ENCODE measurements around the gene KLK13.
A peak's percentile ranks its signal among the peaks of the same experiment; 100 is the strongest.

Gene KLK13

DNA sequence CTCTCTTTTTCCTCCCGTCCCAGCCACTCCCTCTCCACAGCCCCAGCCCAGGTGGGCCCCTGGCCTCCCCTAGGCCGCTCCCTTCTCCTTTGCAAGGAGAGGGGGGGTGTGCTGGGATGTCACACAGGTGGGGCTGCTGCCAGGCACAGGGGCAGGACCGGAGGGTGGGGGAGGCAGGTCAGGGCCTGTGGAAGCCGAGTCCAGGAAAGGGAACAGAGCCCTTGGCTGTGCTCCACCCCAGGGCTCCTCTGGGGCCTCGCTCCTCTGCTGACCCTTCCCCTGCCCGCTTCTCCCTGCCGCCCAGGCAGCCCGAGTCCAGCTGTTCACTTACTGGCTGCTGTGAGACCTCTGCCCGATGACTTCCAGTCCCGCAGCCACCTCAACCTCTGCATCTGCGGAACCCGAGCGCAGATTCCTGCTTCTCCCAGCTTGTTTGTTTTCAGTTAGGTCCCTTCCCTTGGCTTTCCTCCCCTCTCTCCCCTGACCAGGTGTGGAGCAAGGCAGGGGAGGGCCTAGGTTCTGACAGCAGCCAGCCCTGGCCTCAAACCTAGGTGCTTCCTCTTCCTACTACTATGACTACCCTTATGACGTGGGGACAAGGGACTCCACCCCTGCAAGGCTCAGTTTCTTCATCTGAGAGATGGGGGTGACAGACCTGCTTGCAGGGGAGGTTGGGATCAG, 37.6 kb downstream of the KLK13 start:
- Mint-ChIP-seq H3K36me3 (no peaks in the 10 kb centered on the region), H3K4me1 (no peaks in the 10 kb centered on the region), H3K27me3 (peaks cover 29% of the 10 kb centered on the region), H3K9me3 (peaks cover 5% of the 10 kb centered on the region), H3K4me3 (no peak overlapping the region), H3K27ac (no peak overlapping the region)
- ATAC-seq (ENCODE audit: low read depth) (no peak), DNase-seq (ENCODE audit: low spot score in 2 of 2) (no peak)

GRCh38 chr19:51026554-51026831, 38.4 kb downstream of the KLK13 start, which contains the start of gene KLK11:
TSS of gene KLK11 (minus strand) at chr19:51026616. CDS start at chr19:51025631, 985 bp downstream.
- ATAC-seq (ENCODE audit: low read depth) (no peak), DNase-seq (ENCODE audit: low spot score in 2 of 2) (no peak)
- Mint-ChIP-seq H3K36me3 (no peaks in the 10 kb centered on the region), H3K4me1 (no peaks in the 10 kb centered on the region), H3K4me3 (no peak within 1 kb of the TSS), H3K27ac (no peak within 1 kb of the TSS), H3K9me3 (peaks cover 5% of the 10 kb centered on the region), H3K27me3 (peaks cover 26% of the 10 kb centered on the region)

- Mint-ChIP-seq H3K9me3 (peaks cover 2% of the 10 kb centered on the region), H3K36me3 (no peaks in the 10 kb centered on the region), H3K27me3 (peaks cover 21% of the 10 kb centered on the region), H3K27ac (no peak overlapping the region), H3K4me3 (no peak overlapping the region), H3K4me1 (no peaks in the 10 kb centered on the region)
- DNase-seq (ENCODE audit: low spot score in 2 of 2) (no peak), ATAC-seq (ENCODE audit: low read depth) (no peak)
These were observed 38.9 kb downstream of the KLK13 start for GRCh38 chr19:51025809-51026553.

- Mint-ChIP-seq H3K4me3 (no peak overlapping the region), H3K27me3 (peaks cover 17% of the 10 kb centered on the region), H3K36me3 (no peaks in the 10 kb centered on the region), H3K4me1 (no peaks in the 10 kb centered on the region), H3K9me3 (no peaks in the 10 kb centered on the region), H3K27ac (no peak overlapping the region)
- ATAC-seq (ENCODE audit: low read depth) = no peak
- DNase-seq (ENCODE audit: low spot score in 2 of 2) = no peak
These were observed 39.5 kb downstream of the KLK13 start for GRCh38 chr19:51025401-51025800.

DNA sequence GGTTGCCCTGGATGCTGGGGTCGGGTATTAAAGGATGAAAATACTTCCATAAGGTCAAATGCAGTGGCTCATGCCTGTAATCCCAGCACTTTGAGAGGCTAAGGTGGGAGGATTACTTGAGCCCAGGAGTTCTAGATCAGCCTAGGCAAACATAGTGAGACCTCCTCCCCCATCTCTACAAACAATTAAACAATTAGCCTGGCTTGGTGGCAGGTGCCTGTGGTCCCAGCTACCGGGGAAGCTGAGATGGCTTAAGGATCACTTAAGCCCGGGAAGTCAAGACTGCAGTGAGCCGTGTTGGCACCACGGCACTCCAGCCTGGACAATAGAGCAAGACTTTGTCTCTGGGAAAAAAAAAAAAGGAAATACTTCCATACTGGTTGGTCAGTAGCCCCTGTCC, 40.0 kb downstream of the KLK13 start:
- no peak for DNase-seq (ENCODE audit: low spot score in 2 of 2)
- H3K27me3 Mint-ChIP-seq = peaks cover 19% of the 10 kb centered on the region

DNA sequence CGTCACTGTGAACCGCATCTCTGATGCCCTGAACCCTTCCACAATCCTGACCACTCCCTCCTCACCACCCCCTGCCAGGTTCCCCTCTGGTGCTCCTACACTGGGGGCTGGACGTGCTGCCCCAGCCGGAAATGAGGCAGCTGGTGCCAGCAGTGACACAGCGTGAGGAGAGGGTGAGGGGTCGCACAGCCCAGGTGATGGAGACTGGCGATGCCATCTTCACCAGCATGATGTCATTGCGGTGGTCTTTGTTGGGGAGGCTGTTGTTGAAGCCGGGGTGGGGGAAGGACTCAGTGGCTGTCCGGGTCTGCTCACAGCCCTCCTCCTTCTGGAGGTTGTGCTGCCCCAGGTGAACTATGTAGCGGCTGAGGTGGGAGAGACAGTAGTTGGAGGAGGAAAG, 40.9 kb downstream of the KLK13 start:
- no peak for ATAC-seq (ENCODE audit: low read depth)
- peaks cover 21% of the 10 kb centered on the region for H3K27me3 Mint-ChIP-seq
- peaks cover 2% of the 10 kb centered on the region for H3K36me3 Mint-ChIP-seq
- peaks cover 3% of the 10 kb centered on the region for H3K4me1 Mint-ChIP-seq
- H3K9me3 Mint-ChIP-seq = peaks cover 2% of the 10 kb centered on the region
- DNase-seq (ENCODE audit: low spot score in 2 of 2) = no peak
- no peak overlapping the region for H3K27ac Mint-ChIP-seq
- H3K4me3 Mint-ChIP-seq = no peak overlapping the region

More for the DNA sequence above, 40.0 kb downstream of the KLK13 start:
- Mint-ChIP-seq H3K4me3 (no peak overlapping the region), H3K9me3 (peaks cover under 1% of the 10 kb centered on the region), H3K4me1 (peaks cover 1% of the 10 kb centered on the region), H3K27ac (no peak overlapping the region), H3K36me3 (peaks cover under 1% of the 10 kb centered on the region)
- ATAC-seq (ENCODE audit: low read depth) = no peak

DNA sequence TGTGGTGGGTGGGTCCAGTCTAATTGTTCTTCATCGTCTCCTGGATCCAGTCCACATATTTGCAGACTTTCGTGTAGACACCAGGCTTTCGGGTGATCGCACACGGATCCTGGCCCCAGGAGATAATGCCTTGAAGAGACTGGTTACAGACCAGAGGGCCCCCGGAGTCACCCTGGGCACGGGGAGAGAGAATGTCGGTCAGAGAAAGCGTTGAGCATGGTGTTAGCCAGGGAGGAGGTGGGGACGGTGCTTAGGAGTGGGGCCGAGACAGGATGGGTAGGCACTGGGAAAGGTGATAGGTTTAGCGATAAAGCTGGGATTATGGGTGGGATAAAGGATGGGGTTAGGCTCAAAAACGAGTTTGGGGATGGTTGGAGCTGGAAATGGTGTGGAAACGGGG, 42.4 kb downstream of the KLK13 start:
- peaks cover 6% of the 10 kb centered on the region for H3K4me1 Mint-ChIP-seq
- H3K4me3 Mint-ChIP-seq = no peak overlapping the region
- no peak for DNase-seq (ENCODE audit: low spot score in 2 of 2)
- ATAC-seq (ENCODE audit: low read depth) = no peak
- peaks cover 5% of the 10 kb centered on the region for H3K36me3 Mint-ChIP-seq
- peaks cover 27% of the 10 kb centered on the region for H3K27me3 Mint-ChIP-seq
- H3K27ac Mint-ChIP-seq = no peak overlapping the region
- peaks cover 3% of the 10 kb centered on the region for H3K9me3 Mint-ChIP-seq

DNA sequence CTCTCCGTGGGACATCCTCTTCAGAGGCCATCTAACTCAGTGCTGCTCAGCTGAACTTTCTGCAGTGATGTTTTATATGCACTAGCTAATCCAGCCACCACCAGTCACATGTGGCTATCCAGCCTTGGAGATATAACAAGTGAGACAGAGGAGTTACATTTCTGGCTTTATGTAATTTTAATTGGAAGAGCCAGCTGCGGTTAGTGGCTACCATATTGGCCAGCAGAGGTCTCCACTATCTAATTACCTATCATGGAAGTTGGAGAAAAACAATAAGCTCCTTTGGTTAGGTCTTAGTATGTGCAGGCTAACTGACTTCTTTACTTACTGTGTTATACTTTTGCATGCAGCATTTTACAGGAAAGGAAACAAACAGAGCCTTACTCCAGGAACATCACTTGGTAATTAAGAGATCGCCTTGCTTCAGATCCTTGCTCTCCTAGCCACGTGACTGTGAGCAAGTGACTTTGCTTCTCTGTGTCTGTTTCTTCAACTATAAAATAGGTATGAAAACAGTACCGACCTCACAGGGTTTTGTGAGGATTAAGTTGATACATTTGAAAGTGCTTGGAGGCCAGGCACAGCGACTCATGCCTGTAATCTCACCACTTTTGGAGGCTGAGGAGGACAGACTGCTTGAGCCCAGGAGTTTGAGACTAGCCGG, 43.8 kb downstream of the KLK13 start:
- no peak for ATAC-seq (ENCODE audit: low read depth)
- no peak for DNase-seq (ENCODE audit: low spot score in 2 of 2)
- H3K36me3 Mint-ChIP-seq = peaks cover 7% of the 10 kb centered on the region
- H3K27me3 Mint-ChIP-seq = peaks cover 29% of the 10 kb centered on the region
- H3K4me1 Mint-ChIP-seq = peaks cover 13% of the 10 kb centered on the region
- no peak overlapping the region for H3K27ac Mint-ChIP-seq
- peaks cover 3% of the 10 kb centered on the region for H3K9me3 Mint-ChIP-seq
- no peak overlapping the region for H3K4me3 Mint-ChIP-seq

- peaks cover 3% of the 10 kb centered on the region for H3K9me3 Mint-ChIP-seq
- H3K4me1 Mint-ChIP-seq = peaks cover 13% of the 10 kb centered on the region
- DNase-seq (ENCODE audit: low spot score in 2 of 2) (no peak), ATAC-seq (ENCODE audit: low read depth) (no peak)
- H3K27me3 Mint-ChIP-seq = peaks cover 39% of the 10 kb centered on the region
- H3K36me3 Mint-ChIP-seq = peaks cover 7% of the 10 kb centered on the region
- H3K27ac Mint-ChIP-seq = no peak within 1 kb of the TSS
- H3K4me3 Mint-ChIP-seq = peak within 1 kb of the TSS; percentile 62
These were observed 45.4 kb downstream of the KLK13 start, which contains the start of gene KLK10 for GRCh38 chr19:51019544-51019925. TSS of gene KLK10 (minus strand) at chr19:51019709. CDS start at chr19:51019130, 579 bp downstream.

- Mint-ChIP-seq H3K36me3 (peaks cover 7% of the 10 kb centered on the region), H3K4me3 (peak overlapping the region; percentile 62), H3K27ac (no peak overlapping the region), H3K27me3 (peaks cover 43% of the 10 kb centered on the region), H3K4me1 (peaks cover 13% of the 10 kb centered on the region), H3K9me3 (peaks cover 3% of the 10 kb centered on the region)
- DNase-seq (ENCODE audit: low spot score in 2 of 2) (no peak), ATAC-seq (ENCODE audit: low read depth) (no peak)
These were observed 45.9 kb downstream of the KLK13 start for GRCh38 chr19:51018745-51019543.

- H3K9me3 Mint-ChIP-seq = peaks cover 3% of the 10 kb centered on the region
- ATAC-seq (ENCODE audit: low read depth) (no peak), DNase-seq (ENCODE audit: low spot score in 2 of 2) (no peak)
- H3K36me3 Mint-ChIP-seq = peaks cover 7% of the 10 kb centered on the region
- peak overlapping the region; percentile 22 for H3K4me3 Mint-ChIP-seq
- H3K27ac Mint-ChIP-seq = no peak overlapping the region
- peaks cover 39% of the 10 kb centered on the region for H3K27me3 Mint-ChIP-seq
- peaks cover 16% of the 10 kb centered on the region for H3K4me1 Mint-ChIP-seq
These were observed 47.9 kb downstream of the KLK13 start for GRCh38 chr19:51016798-51017683.

DNA sequence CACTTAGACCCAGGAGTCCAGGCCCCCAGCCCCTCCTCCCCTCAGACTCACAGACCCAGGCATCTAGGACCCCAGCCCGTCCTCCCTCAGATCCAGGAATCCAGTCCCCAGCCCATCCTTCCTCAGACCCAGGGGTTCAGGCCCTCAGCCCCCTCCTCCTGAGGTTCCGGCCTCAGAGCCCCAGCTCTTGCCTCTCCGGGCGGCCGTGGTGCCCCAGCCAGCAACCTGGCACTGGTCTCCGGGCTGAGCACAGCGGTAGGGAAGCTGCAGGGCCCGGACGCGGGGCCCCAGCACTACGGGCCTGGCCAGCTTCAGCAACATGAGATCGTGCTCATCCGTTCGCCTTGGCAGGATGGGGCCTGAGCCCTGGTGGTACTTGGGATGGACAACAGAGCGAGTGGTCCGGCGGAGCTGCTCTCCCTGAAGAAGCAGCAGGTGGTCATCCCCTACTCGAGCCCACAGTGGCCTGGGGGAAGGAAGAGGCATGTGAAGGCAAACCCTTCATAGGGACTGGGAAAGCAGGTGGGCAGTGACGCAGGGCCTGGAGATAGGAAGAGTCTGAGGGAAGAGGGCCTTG, 49.1 kb downstream of the KLK13 start:
- Mint-ChIP-seq H3K4me3 (no peak overlapping the region), H3K27ac (no peak overlapping the region)

GRCh38 chr19:51014242-51014641, 50.6 kb downstream of the KLK13 start:
- no peak overlapping the region for H3K4me3 Mint-ChIP-seq
- ATAC-seq (ENCODE audit: low read depth) = no peak
- peaks cover 2% of the 10 kb centered on the region for H3K9me3 Mint-ChIP-seq
- H3K36me3 Mint-ChIP-seq = peaks cover 5% of the 10 kb centered on the region
- no peak overlapping the region for H3K27ac Mint-ChIP-seq
- peaks cover 13% of the 10 kb centered on the region for H3K4me1 Mint-ChIP-seq
- DNase-seq (ENCODE audit: low spot score in 2 of 2) = no peak
- H3K27me3 Mint-ChIP-seq = peaks cover 40% of the 10 kb centered on the region

More for the DNA sequence above, 49.1 kb downstream of the KLK13 start:
- ATAC-seq (ENCODE audit: low read depth) (no peak), DNase-seq (ENCODE audit: low spot score in 2 of 2) (no peak)
- peaks cover 39% of the 10 kb centered on the region for H3K27me3 Mint-ChIP-seq
- peaks cover 7% of the 10 kb centered on the region for H3K36me3 Mint-ChIP-seq
- H3K4me1 Mint-ChIP-seq = peaks cover 16% of the 10 kb centered on the region
- peaks cover 3% of the 10 kb centered on the region for H3K9me3 Mint-ChIP-seq

Measured in memory B cell (primary cell).